Testis (tissue), 3 donors: ENCODE results near the gene PPFIBP2. TPM values are rescaled to one million over a fixed set of nuclear protein-coding genes. Genes with fewer than 3 reads are reported as not detected.

Source experiments
- DNase-seq: peaks from one replicate; pipeline ENCODE4 v3.0.0-alpha.2; 2019
- H3K27ac ChIP-seq, 2 donors: fragments of 200-600 bp; sonication (generic); one replicate each; pipeline ENCODE4 v1.5.1; 2019
- H3K27me3 ChIP-seq: fragments of 200-600 bp; sonication (generic); one replicate; pipeline ENCODE4 v1.5.1; 2019
- H3K36me3 ChIP-seq: fragments of 200-600 bp; sonication (generic); one replicate; pipeline ENCODE4 v1.5.1; 2017; ENCODE audit warnings: low read depth; ENCODE audit errors: missing control alignments
- H3K4me1 ChIP-seq: fragments of 200-600 bp; sonication (generic); one replicate; pipeline ENCODE4 v1.5.1; 2019
- H3K4me3 ChIP-seq, 2 donors: fragments of 200-600 bp; sonication (generic); one replicate each; pipeline ENCODE4 v1.5.1; 2017 to 2019
- H3K9me3 ChIP-seq: fragments of 200-600 bp; sonication (generic); one replicate; pipeline ENCODE4 v1.5.1; 2017
- CTCF ChIP-seq, 3 experiments: fragments of 450-650 bp in 2 of 3; fragments of 200-600 bp in 1 of 3; sonication (generic) in 1 of 3; IDR thresholded peaks; one replicate each; pipeline ENCODE4 v1.5.1; 2016 to 2019; ENCODE audit warnings: antibody characterized with exemption in 3 of 3, mild to moderate bottlenecking in 2 of 3, moderate library complexity in 1 of 3
- POLR2A ChIP-seq: fragments of 450-650 bp; IDR thresholded peaks from one replicate; pipeline ENCODE4 v1.6.1; 2017; ENCODE audit warnings: antibody characterized with exemption, mild to moderate bottlenecking, moderate library complexity
- WGBS, 2 donors: methylation state at CpG; one replicate each; pipeline ENCODE4 v1.1.5; 2018; 5-methylcytosine and 5-hydroxymethylcytosine counted together
- intact Hi-C: fragments of 100-400 bp; cut with DNase I; formaldehyde crosslinking; loops from one replicate; pipeline ENCODE4 v1.15.1; 2023; ENCODE audit warnings: low total_unique reads
- polyA plus RNA-seq: library from polyadenylated mRNA; stranded (reverse); fragments of 350-450 nt; fragmentation: Illumina TruSeq; extraction: RNeasy Lipid Tissue Mini Kit (QIAGEN cat#74804); gene quantifications from one replicate; pipeline ENCODE4 v1.2.3, GENCODE V29; 2014; ENCODE audit warnings: low read depth, low replicate concordance; ENCODE audit not compliant: insufficient read depth
- total RNA-seq, 2 donors: library from RNA; depleted of rRNA; stranded (reverse); fragments of >200 nt; gene quantifications; one replicate each; pipeline ENCODE4 v1.2.3, GENCODE V29; 2016

Gene PPFIBP2
- total and polyA plus RNA-seq, 3 donors from 2014 or later, result 70.5 to 105 (median 104) TPM

- Histone ChIP-seq H3K4me1 (no peaks in the 10 kb centered on the region), H3K27me3 (no peaks in the 10 kb centered on the region), H3K4me3 (no peak overlapping the region), H3K9me3 (no peaks in the 10 kb centered on the region), H3K36me3 (no peaks in the 10 kb centered on the region), H3K27ac (no peak overlapping the region)
- TF ChIP-seq POLR2A (no peak), CTCF (IDR thresholded peaks at IDR 0.05) (no peak)
- intact Hi-C loops, result no loop called here
- DNase-seq, result no peak
- whole genome bisulfite sequencing, 2 donors, result 93 to 97% methylated on average over 3 of the region's 3 CpGs
These were observed 13.5 kb upstream of the PPFIBP2 start for GRCh38 chr11:7500251-7500650.

GRCh38 chr11:7501251-7501650, 12.5 kb upstream of the PPFIBP2 start:
- Histone ChIP-seq H3K36me3 (no peaks in the 10 kb centered on the region), H3K27ac (no peak overlapping the region), H3K4me1 (no peaks in the 10 kb centered on the region), H3K27me3 (no peaks in the 10 kb centered on the region), H3K4me3 (no peak overlapping the region), H3K9me3 (no peaks in the 10 kb centered on the region)
- WGBS, 2 donors, result 94 to 100% methylated on average over 3 of the region's 3 CpGs
- no peak for TF ChIP-seq POLR2A
- no peak for TF ChIP-seq CTCF (IDR thresholded peaks at IDR 0.05)
- intact Hi-C loops, result no loop called here
- no peak for DNase-seq

GRCh38 chr11:7501894-7502293, 11.9 kb upstream of the PPFIBP2 start:
- H3K4me1 ChIP-seq, result no peaks in the 10 kb centered on the region
- TF ChIP-seq CTCF (IDR thresholded peaks at IDR 0.05), result no peak
- no peak for TF ChIP-seq POLR2A
- intact Hi-C loops, result no loop called here
- no peaks in the 10 kb centered on the region for H3K36me3 ChIP-seq
- no peaks in the 10 kb centered on the region for H3K27me3 ChIP-seq
- no peaks in the 10 kb centered on the region for H3K9me3 ChIP-seq
- H3K27ac ChIP-seq, result no peak overlapping the region
- WGBS, 2 donors, result 86 to 93% methylated on average over 4 of the region's 4 CpGs
- H3K4me3 ChIP-seq, result no peak overlapping the region
- no peak for DNase-seq

- Histone ChIP-seq H3K36me3 (no peaks in the 10 kb centered on the region), H3K4me3 (no peak overlapping the region), H3K27ac (no peak overlapping the region), H3K4me1 (peaks cover 5% of the 10 kb centered on the region), H3K9me3 (no peaks in the 10 kb centered on the region), H3K27me3 (no peaks in the 10 kb centered on the region)
- WGBS, 2 donors, result 93 to 100% methylated on average over 3 of the region's 3 CpGs
- TF ChIP-seq POLR2A (no peak), CTCF (IDR thresholded peaks at IDR 0.05) (no peak)
- intact Hi-C loops, result no loop called here
- no peak for DNase-seq
These were observed 7.6 kb upstream of the PPFIBP2 start for GRCh38 chr11:7506243-7506642.

- no peaks in the 10 kb centered on the region for H3K27me3 ChIP-seq
- intact Hi-C loops, result no loop called here
- DNase-seq, result no peak
- 96 to 98% methylated on average over 3 of the region's 3 CpGs for WGBS, 2 donors
- H3K27ac ChIP-seq, result no peak overlapping the region
- TF ChIP-seq POLR2A (no peak), CTCF (IDR thresholded peaks at IDR 0.05) (no peak)
- no peaks in the 10 kb centered on the region for H3K9me3 ChIP-seq
- no peaks in the 10 kb centered on the region for H3K36me3 ChIP-seq
- no peak overlapping the region for H3K4me3 ChIP-seq
- peaks cover 24% of the 10 kb centered on the region for H3K4me1 ChIP-seq
These were observed 5.7 kb upstream of the PPFIBP2 start for GRCh38 chr11:7508087-7508486.
